GM12878 (cell line): ENCODE measurements around the gene VPS45. TPM values are rescaled to one million over a fixed set of nuclear protein-coding genes. Genes with fewer than 3 reads are reported as not detected.

Experiments
- ATAC-seq: fragments of 200-7000 bp; cut with Tn5 transposase; 3 replicates; pipeline ENCODE4 v1.9.1; 2020; ENCODE audit warnings: mild to moderate bottlenecking, moderate library complexity
- BruUV-seq: library from RNA; stranded (reverse); fragments of 400-500 nt; replicated peaks from 2 replicates; lab custom pipeline; 2021; lab: Mats Ljungman, UMichigan
- CTCF ChIA-PET: fragments of 300-600 bp; sonication (Branson Sonifier 250); formaldehyde crosslinking; extraction: SDS; loops from one replicate; lab custom pipeline; 2021; ENCODE audit warnings: inconsistent platforms; lab: Yijun Ruan, JAX
- POLR2A ChIA-PET: fragments of 350-600 bp; formaldehyde crosslinking; extraction: SDS; loops from one replicate; lab custom pipeline; 2021; ENCODE audit warnings: inconsistent platforms; lab: Charles Lee
- RAD21 ChIA-PET: fragments of 300-600 bp; sonication (Branson Sonifier 250); formaldehyde crosslinking; loops from one replicate; lab custom pipeline; 2023; ENCODE audit warnings: antibody characterized with exemption; ENCODE audit not compliant: unreplicated experiment; lab: Charles Lee
- SMC1A ChIA-PET: fragments of 300-600 bp; sonication (Branson Sonifier 250); formaldehyde crosslinking; loops from one replicate; lab custom pipeline; 2023; ENCODE audit not compliant: unreplicated experiment, uncharacterized antibody; lab: Charles Lee
- DNase-seq: peaks from one replicate; pipeline ENCODE4 v3.0.0-alpha.2; 2011; ENCODE audit warnings: low read depth, low spot score
- FAIRE-seq: peaks from 3 replicates; lab custom pipeline; 2011; peaks lifted over from hg19 to GRCh38; lab: Jason Lieb, UNC
- H2AFZ ChIP-seq: 2 replicates; pipeline ENCODE4 v1.6.0; 2011; ENCODE audit warnings: low read depth, low read length, control low read depth; ENCODE audit not compliant: control insufficient read depth
- H3K27ac ChIP-seq: 2 replicates; pipeline ENCODE4 v1.5.1; 2011; ENCODE audit warnings: control low read depth; ENCODE audit not compliant: control insufficient read depth, insufficient read depth
- H3K27me3 ChIP-seq, 2 experiments: replicated peaks in 1 of 2; 2 replicates each; pipeline versions ENCODE4 v1.6.0 to v1.6.1; 2011; ENCODE audit warnings: low read length in 1 of 2; ENCODE audit not compliant: control insufficient read depth in 2 of 2, insufficient read depth in 2 of 2
- H3K36me3 ChIP-seq, 2 experiments: 2 replicates each; pipeline ENCODE4 v1.5.1; 2011; ENCODE audit warnings: low read length in 1 of 2; ENCODE audit not compliant: control insufficient read depth in 2 of 2, insufficient read depth in 2 of 2
- H3K4me1 ChIP-seq: 2 replicates; pipeline ENCODE4 v1.6.1; 2011; ENCODE audit warnings: mild to moderate bottlenecking, low read length, moderate library complexity, mixed read lengths; ENCODE audit not compliant: control insufficient read depth, insufficient read depth
- H3K4me2 ChIP-seq: 2 replicates; pipeline ENCODE4 v1.6.0; 2011; ENCODE audit warnings: control low read depth; ENCODE audit not compliant: control insufficient read depth, insufficient read depth
- H3K4me3 ChIP-seq: fragments of 200-600 bp; sonication (generic); 2 replicates; pipeline ENCODE4 v1.5.1; 2016
- H3K79me2 ChIP-seq: 2 replicates; pipeline ENCODE4 v1.6.0; 2011; ENCODE audit warnings: low read length; ENCODE audit not compliant: control insufficient read depth, insufficient read depth
- H3K9ac ChIP-seq: 2 replicates; pipeline ENCODE4 v1.8.0; 2011; ENCODE audit warnings: low read length, control low read depth, mixed read lengths; ENCODE audit not compliant: control insufficient read depth, insufficient read depth
- H3K9me3 ChIP-seq: replicated peaks from 3 replicates; pipeline ENCODE4 v1.5.1; 2011; ENCODE audit warnings: mild to moderate bottlenecking, low read length; ENCODE audit not compliant: control insufficient read depth, insufficient read depth
- H4K20me1 ChIP-seq: 2 replicates; pipeline ENCODE4 v1.6.0; 2011; ENCODE audit not compliant: control insufficient read depth, insufficient read depth
- CHD4 ChIP-seq: fragments of 200-600 bp; sonication (generic); IDR thresholded peaks from 2 replicates; pipeline ENCODE4 v1.6.1; 2016; ENCODE audit warnings: mild to moderate bottlenecking
- CTCF ChIP-seq, 3 experiments: IDR thresholded peaks in 2 of 3; conservative IDR thresholded peaks in 1 of 3; 2 replicates each; pipeline ENCODE4 v1.5.1; 2011; ENCODE audit warnings: low read depth in 3 of 3, low read length in 3 of 3, mild to moderate bottlenecking in 3 of 3, control low read depth in 2 of 3, moderate library complexity in 2 of 3, inconsistent platforms in 1 of 3, mixed read lengths in 1 of 3; ENCODE audit not compliant: control insufficient read depth in 2 of 3, insufficient read depth in 1 of 3; ENCODE audit errors: extremely low read depth in 1 of 3
- PBX3 ChIP-seq: IDR thresholded peaks from 2 replicates; pipeline ENCODE4 v1.6.1; 2011; ENCODE audit warnings: mild to moderate bottlenecking, low read depth, low read length, moderate library complexity; ENCODE audit not compliant: insufficient replicate concordance
- RBBP5 ChIP-seq: fragments of 200-600 bp; sonication (generic); conservative IDR thresholded peaks from 2 replicates; pipeline ENCODE4 v1.6.1; 2016
- RFX5 ChIP-seq: IDR thresholded peaks from 2 replicates; pipeline ENCODE4 v1.6.1; 2011; ENCODE audit warnings: low read depth, low read length, improper control_type of control experiment
- SIN3A ChIP-seq: IDR thresholded peaks from 2 replicates; pipeline ENCODE4 v1.6.1; 2012; ENCODE audit warnings: low read depth, low read length, improper control_type of control experiment
- SMAD5 ChIP-seq: IDR thresholded peaks from 2 replicates; pipeline ENCODE4 v1.6.1; 2016; ENCODE audit warnings: antibody characterized with exemption, low read depth
- SPI1 ChIP-seq: IDR thresholded peaks from 2 replicates; pipeline ENCODE4 v1.6.1; 2011; ENCODE audit warnings: low read depth, mild to moderate bottlenecking, low read length, moderate library complexity, borderline replicate concordance; ENCODE audit not compliant: insufficient read depth
- SRF ChIP-seq, 2 experiments: IDR thresholded peaks; 2 replicates each; pipeline ENCODE4 v1.6.1; 2011; ENCODE audit warnings: low read depth in 2 of 2, low read length in 2 of 2, mild to moderate bottlenecking in 1 of 2, moderate library complexity in 1 of 2
- STAT1 ChIP-seq: fragments of 450-650 bp; conservative IDR thresholded peaks from 2 replicates; pipeline ENCODE4 v1.6.1; 2014; ENCODE audit warnings: antibody characterized with exemption, mild to moderate bottlenecking
- STAT3 ChIP-seq: IDR thresholded peaks from 2 replicates; pipeline ENCODE4 v1.6.1; 2011; ENCODE audit warnings: low read depth, low read length, improper control_type of control experiment
- SUPT20H ChIP-seq: IDR thresholded peaks from 2 replicates; pipeline ENCODE4 v1.6.1; 2011; ENCODE audit warnings: low read depth, mild to moderate bottlenecking, low read length, moderate library complexity, borderline replicate concordance; ENCODE audit not compliant: control insufficient read depth
- ZNF217 ChIP-seq: fragments of 450-650 bp; IDR thresholded peaks from 2 replicates; pipeline ENCODE4 v1.6.1; 2017; ENCODE audit warnings: antibody characterized with exemption, mild to moderate bottlenecking
- ZNF24 ChIP-seq: fragments of 450-650 bp; IDR thresholded peaks from 2 replicates; pipeline ENCODE4 v1.6.1; 2017; ENCODE audit warnings: antibody characterized with exemption, mild to moderate bottlenecking
- WGBS: methylation state at CpG from one replicate; pipeline ENCODE4 v1.1.6; 2016; ENCODE audit warnings: low lambda C conversion rate; ENCODE audit not compliant: insufficient replicate concordance, insufficient coverage; ENCODE audit errors: missing lambda C conversion rate; 5-methylcytosine and 5-hydroxymethylcytosine counted together
- in situ Hi-C: fragments of 300-500 bp; cut with MboI; formaldehyde crosslinking; loops from 9 replicates; pipeline ENCODE4 v1.14.3; 2018; ENCODE audit warnings: mixed read lengths
- intact Hi-C: fragments of 100-400 bp; cut with micrococcal nuclease; formaldehyde crosslinking; loops from one replicate; pipeline ENCODE4 v1.14.2; 2022; ENCODE audit not compliant: unreplicated experiment
- polyA plus RNA-seq, 11 experiments: library from polyadenylated mRNA; depleted of rRNA in 4 of 11; unstranded in 6 of 11; stranded (reverse) in 5 of 11; fragments of >200 nt; fragmentation: Nextera tagmentation in 4 of 11; fragmentation: Illumina TruSeq in 1 of 11; extraction: Ambion mirVana in 4 of 11; extraction: Trizol in 1 of 11; gene quantifications; 1 replicate in 1 of 11; 2 replicates in 10 of 11; pipeline versions ENCODE4 v1.2.1 to v1.2.3, GENCODE V29; 2011 to 2016; ENCODE audit warnings: inconsistent platforms in 2 of 11, missing spikeins in 2 of 11, low read depth in 1 of 11
- total RNA-seq, 4 experiments: library from RNA; depleted of rRNA in 3 of 4; stranded (reverse); fragments of >200 nt in 3 of 4; fragmentation: Illumina TruSeq in 1 of 4; extraction: Trizol in 1 of 4; gene quantifications; 2 replicates each; pipeline versions ENCODE4 v1.2.1 to v1.2.3, GENCODE V29; 2013 to 2021

Gene VPS45
- total and polyA plus RNA-seq, 10 of the 15 experiments (the other 5 are each of a cell fraction or from before 2014, with no cell fraction given) = 24.4 to 48.7 (median 34.5) TPM

GRCh38 chr1:150110116-150110515 is 42.5 kb downstream of the VPS45 start:
- no peaks in the 10 kb centered on the region for H3K27me3 ChIP-seq
- TF ChIP-seq CTCF (IDR thresholded peaks at IDR 0.05 in 2 of 3, conservative IDR thresholded peaks at IDR 0.05 in 1 of 3; ENCODE audit: control insufficient read depth in 2 of 3, extremely low read depth in 1 of 3, insufficient read depth in 1 of 3, low read depth in 3 of 3, low read length in 3 of 3) (no peak), ZNF24 (no peak), CHD4 (no peak), SUPT20H (no peak), RFX5 (no peak), SMAD5 (no peak), SIN3A (no peak), SPI1 (no peak), ZNF217 (no peak), RBBP5 (no peak), STAT1 (no peak), STAT3 (no peak), SRF (IDR thresholded peaks at IDR 0.05; ENCODE audit: low read depth in 2 of 2, low read length in 2 of 2) (no peak), PBX3 (no peak)
- H3K79me2 ChIP-seq = no peaks in the 10 kb centered on the region
- FAIRE-seq (no peak), ATAC-seq (no peak), DNase-seq (no peak)
- peak overlapping the region; percentile 6; the same call in 1 of the 2 replicates for H2AFZ ChIP-seq
- H3K4me1 ChIP-seq = peaks cover 3% of the 10 kb centered on the region; the same call in 1 of the 2 replicates
- BruUV-seq = no TSS peak
- POLR2A ChIA-PET = no interaction called here
- intact Hi-C loops (no loop called here), in situ Hi-C loops (no loop called here)
- H3K36me3 ChIP-seq = no peaks in the 10 kb centered on the region; a peak in 1 of 4 replicates
- RAD21 ChIA-PET = interaction anchor here (1.1 kb wide), 1 partner anchor 17 kb away, joined by 3 read pairs; no protein-coding TSS in a partner anchor
- 0% methylated on average over 2 of the region's 2 CpGs for WGBS
- H3K9me3 ChIP-seq = peaks cover 1% of the 10 kb centered on the region; the same call in 2 of the 3 replicates
- H3K4me2 ChIP-seq = peak overlapping the region; percentile 4; the same call in 1 of the 2 replicates
- no peaks in the 10 kb centered on the region for H4K20me1 ChIP-seq
- H3K9ac ChIP-seq = no peak overlapping the region
- H3K4me3 ChIP-seq = no peak overlapping the region
- CTCF ChIA-PET = interaction anchor here (0.9 to 1.1 kb wide), 2 partner anchors 19 to 55 kb away, joined by 3 read pairs; no protein-coding TSS in a partner anchor
- SMC1A ChIA-PET = interaction anchor here (0.9 to 1.9 kb wide), 3 partner anchors 10 to 148 kb away, joined by 3 to 6 read pairs (median 3); no protein-coding TSS in a partner anchor
- H3K27ac ChIP-seq = peak overlapping the region; percentile 26
